ENCODE measurements around the gene UBXN4.
"Not testable (repeated sequence)": the region's sequence is repeated elsewhere in the genome, so short reads cannot be mapped to it uniquely, and the experiment has no call there.

Gene UBXN4

GRCh38 chr2:135741395-135742324 is at the start of gene UBXN4:
UBXN4 (plus strand) TSS chr2:135741855; CDS start chr2:135741930, 75 bp downstream.
- DNase-seq: peak; percentile 95

GRCh38 chr2:135694711-135695110 is 46.9 kb upstream of the UBXN4 start:
- no peak for DNase-seq

GRCh38 chr2:135698838-135699237 is 42.8 kb upstream of the UBXN4 start:
- no peak for DNase-seq

- no peak for DNase-seq
These were observed 40.2 kb upstream of the UBXN4 start for GRCh38 chr2:135701442-135701841.

GRCh38 chr2:135703300-135703699 is 38.4 kb upstream of the UBXN4 start:
- no peak for DNase-seq

GRCh38 chr2:135704075-135704474 is 37.6 kb upstream of the UBXN4 start:
- DNase-seq: not testable (repeated sequence)

- no peak for DNase-seq
These were observed 33.5 kb upstream of the UBXN4 start for GRCh38 chr2:135708159-135708558.

- no peak for DNase-seq
These were observed 31.7 kb upstream of the UBXN4 start for GRCh38 chr2:135709992-135710391.

GRCh38 chr2:135715086-135715485 is 26.6 kb upstream of the UBXN4 start:
- not testable (repeated sequence) for DNase-seq

GRCh38 chr2:135728064-135728743 is 13.5 kb upstream of the UBXN4 start:
- DNase-seq: no peak

- no peak for DNase-seq
These were observed 9.1 kb upstream of the UBXN4 start for GRCh38 chr2:135732561-135732960.

GRCh38 chr2:135733045-135733444 is 8.6 kb upstream of the UBXN4 start:
- DNase-seq: no peak

- no peak for DNase-seq
These were observed 5.1 kb upstream of the UBXN4 start for GRCh38 chr2:135736546-135736945.

- no peak for DNase-seq
These were observed 1.4 kb upstream of the UBXN4 start for GRCh38 chr2:135740206-135740605.

- DNase-seq: no peak
These were observed 636 bp upstream of the UBXN4 start for GRCh38 chr2:135741043-135741394.

GRCh38 chr2:135742325-135742757 is 686 bp downstream of the UBXN4 start:
- peak; percentile 11 for DNase-seq

GRCh38 chr2:135743860-135744259 is 2.2 kb downstream of the UBXN4 start:
- no peak for DNase-seq

GRCh38 chr2:135744760-135745314 is 3.2 kb downstream of the UBXN4 start:
- DNase-seq: no peak

- DNase-seq: no peak
These were observed 3.9 kb downstream of the UBXN4 start for GRCh38 chr2:135745545-135745944.

- DNase-seq: no peak
These were observed 13.9 kb downstream of the UBXN4 start for GRCh38 chr2:135755573-135755972.

- DNase-seq: no peak
These were observed 15.0 kb downstream of the UBXN4 start for GRCh38 chr2:135756692-135757091.

- no peak for DNase-seq
These were observed 20.4 kb downstream of the UBXN4 start for GRCh38 chr2:135762022-135762421.

- no peak for DNase-seq
These were observed 20.9 kb downstream of the UBXN4 start for GRCh38 chr2:135762530-135762929.

GRCh38 chr2:135768863-135769262 is 27.2 kb downstream of the UBXN4 start:
- no peak for DNase-seq

Data from NCI-H1092 (cell line).